Left lung (tissue), 10 donors: ENCODE results near the gene ENTPD8. TPM values are rescaled to one million over a fixed set of nuclear protein-coding genes. Genes with fewer than 3 reads are reported as not detected.
A peak's percentile ranks its signal among the peaks of the same experiment; 100 is the strongest.

Experiments
- ATAC-seq: fragments of 200-7000 bp; cut with Tn5 transposase; one replicate; pipeline ENCODE4 v1.9.1; 2020; ENCODE audit warnings: moderate library complexity
- DNase-seq, 4 donors: peaks; one replicate each; pipeline ENCODE4 v3.0.0-alpha.2; 2013 to 2020
- H3K27ac ChIP-seq, 2 donors: fragments of 200-600 bp; sonication (generic) in 1 of 2; one replicate each; pipeline versions ENCODE4 v1.5.0 to v1.8.0; 2020 to 2021
- H3K27me3 ChIP-seq, 2 donors: fragments of 200-600 bp; sonication (generic) in 1 of 2; one replicate each; pipeline versions ENCODE4 v1.5.0 to v1.8.0; 2020 to 2021
- H3K36me3 ChIP-seq, 2 donors: fragments of 200-600 bp; sonication (generic) in 1 of 2; one replicate each; pipeline versions ENCODE4 v1.5.0 to v1.8.0; 2020 to 2021
- H3K4me1 ChIP-seq, 2 donors: fragments of 200-600 bp; one replicate each; pipeline ENCODE4 v1.8.0; 2021
- H3K4me3 ChIP-seq, 2 donors: fragments of 200-600 bp; sonication (generic) in 1 of 2; one replicate each; pipeline versions ENCODE4 v1.5.0 to v1.8.0; 2020 to 2021; ENCODE audit warnings: mild to moderate bottlenecking in 1 of 2
- H3K9me3 ChIP-seq, 2 donors: fragments of 200-600 bp; sonication (generic) in 1 of 2; one replicate each; pipeline versions ENCODE4 v1.5.0 to v1.8.0; 2020 to 2021
- CTCF ChIP-seq, 2 donors: fragments of 200-600 bp; sonication (generic) in 1 of 2; IDR thresholded peaks; one replicate each; pipeline versions ENCODE4 v1.5.0 to v1.8.0; 2021; ENCODE audit warnings: antibody characterized with exemption in 2 of 2
- intact Hi-C, 2 donors: fragments of 100-400 bp; cut with DNase I; formaldehyde crosslinking; loops; one replicate each; pipeline versions ENCODE4 v1.11.2 to v1.14.2; 2022
- polyA plus RNA-seq, 6 donors: library from polyadenylated mRNA; unstranded; fragments of 120-200 nt; gene quantifications; one replicate each; pipeline ENCODE4 v1.2.1, GENCODE V29; 2013; ENCODE audit not compliant: insufficient read length in 6 of 6
- total RNA-seq, 2 donors: library from RNA; stranded (reverse); fragmentation: NEBNext Ultra II Directional; extraction: Animal tissue kit (Norgen Biotek cat#: 25700); gene quantifications; one replicate each; pipeline ENCODE4 v1.2.1, GENCODE V29; 2021
- donor health status: DM: no; HTN: yes; CAD: no.
- donor health status: DM: no; HTN: no; CAD: no.

ENTPD8 gene
- total and polyA plus RNA-seq, 8 donors, result 0.15 to 0.68 (median 0.40) TPM; not detected in 1

GRCh38 chr9:137437691-137438590, 3.2 kb downstream of the ENTPD8 start:
- no peaks in the 10 kb centered on the region for H3K9me3 ChIP-seq
- H3K4me3 ChIP-seq, result no peak overlapping the region
- H3K36me3 ChIP-seq, result no peaks in the 10 kb centered on the region
- TF ChIP-seq CTCF (IDR thresholded peaks at IDR 0.05), result no peak
- H3K27ac ChIP-seq, result no peak overlapping the region
- ATAC-seq, result no peak
- H3K4me1 ChIP-seq, result peaks cover 5 to 10% of the 10 kb centered on the region in 2 donors
- intact Hi-C loops, result no loop called here
- peak in 2 of 4 donors; percentile 27 to 72 for DNase-seq
- peaks cover 4 to 32% of the 10 kb centered on the region in 2 donors for H3K27me3 ChIP-seq

- peaks cover 5 to 10% of the 10 kb centered on the region in 2 donors for H3K4me1 ChIP-seq
- intact Hi-C loops, result no loop called here
- H3K4me3 ChIP-seq, result no peak overlapping the region
- H3K36me3 ChIP-seq, result no peaks in the 10 kb centered on the region
- no peaks in the 10 kb centered on the region for H3K9me3 ChIP-seq
- H3K27me3 ChIP-seq, result peaks cover 0 to 22% of the 10 kb centered on the region in 2 donors
- DNase-seq (peak in 1 of 4 donors; percentile 71), ATAC-seq (no peak)
- TF ChIP-seq CTCF (IDR thresholded peaks at IDR 0.05), result no peak
- no peak overlapping the region for H3K27ac ChIP-seq
Measured at GRCh38 chr9:137436761-137437600, 4.2 kb downstream of the ENTPD8 start.

GRCh38 chr9:137435980-137436760, 5.0 kb downstream of the ENTPD8 start:
- no peak overlapping the region for H3K27ac ChIP-seq
- peak; percentile 96 for ATAC-seq

GRCh38 chr9:137435381-137435891, 5.7 kb downstream of the ENTPD8 start:
- Histone ChIP-seq H3K4me3 (no peak overlapping the region), H3K4me1 (peaks cover 0 to 5% of the 10 kb centered on the region in 2 donors), H3K27me3 (peaks cover 0 to 12% of the 10 kb centered on the region in 2 donors), H3K9me3 (no peaks in the 10 kb centered on the region), H3K27ac (no peak overlapping the region), H3K36me3 (no peaks in the 10 kb centered on the region)
- no peak for TF ChIP-seq CTCF (IDR thresholded peaks at IDR 0.05)
- DNase-seq (peak in 1 of 4 donors; percentile 66), ATAC-seq (no peak)
- intact Hi-C loops, result no loop called here

More at GRCh38 chr9:137435980-137436760, 5.0 kb downstream of the ENTPD8 start:
- Histone ChIP-seq H3K9me3 (no peaks in the 10 kb centered on the region), H3K36me3 (no peaks in the 10 kb centered on the region), H3K4me3 (no peak overlapping the region), H3K27me3 (peaks cover 0 to 14% of the 10 kb centered on the region in 2 donors), H3K4me1 (peaks cover under 1 to 5% of the 10 kb centered on the region in 2 donors)
- intact Hi-C loops, result no loop called here
- TF ChIP-seq CTCF (IDR thresholded peaks at IDR 0.05), result no peak
- peak in 2 of 4 donors; percentile 77 to 91 for DNase-seq
